Measurements from ENCODE around the gene TADA1.

GRCh38 chr1:166839600-166840308 is 36.3 kb downstream of the TADA1 start:
- TF ChIP-seq GATA2 (IDR thresholded peaks at IDR 0.05; ENCODE audit: low read depth, low read length) (no peak), GATA3 (IDR thresholded peaks at IDR 0.05; ENCODE audit: low read depth, low read length) (no peak)
